G401.6 (cell line): ENCODE results near the gene TRIM8.
"Not testable (repeated sequence)": the region's sequence is repeated elsewhere in the genome, so short reads cannot be mapped to it uniquely, and the experiment has no call there.

Experiments
- FAIRE-seq: peaks from 2 replicates; lab custom pipeline; 2012; peaks lifted over from hg19 to GRCh38; lab: Jason Lieb, UNC

The TRIM8 gene

GRCh38 chr10:102650655-102651454 is 6.6 kb downstream of the TRIM8 start:
- no peak for FAIRE-seq

- FAIRE-seq, result no peak
These were observed 7.3 kb downstream of the TRIM8 start for GRCh38 chr10:102651455-102652169.

- no peak for FAIRE-seq
These were observed 8.1 kb downstream of the TRIM8 start for GRCh38 chr10:102652170-102652916.

- FAIRE-seq, result no peak
These were observed 8.8 kb downstream of the TRIM8 start for GRCh38 chr10:102653060-102653459.

GRCh38 chr10:102654566-102654965 is 10.3 kb downstream of the TRIM8 start:
- no peak for FAIRE-seq

GRCh38 chr10:102654969-102655368 is 10.7 kb downstream of the TRIM8 start:
- no peak for FAIRE-seq

GRCh38 chr10:102656026-102656425 is 11.7 kb downstream of the TRIM8 start:
- FAIRE-seq, result no peak

GRCh38 chr10:102656791-102657371 is 12.6 kb downstream of the TRIM8 start:
- no peak for FAIRE-seq

GRCh38 chr10:102657451-102657850 is 13.2 kb downstream of the TRIM8 start:
- FAIRE-seq, result no peak

- no peak for FAIRE-seq
These were observed 13.9 kb downstream of the TRIM8 start for GRCh38 chr10:102657984-102658724.

- no peak for FAIRE-seq
These were observed 14.5 kb downstream of the TRIM8 start for GRCh38 chr10:102658802-102659201.

GRCh38 chr10:102660888-102661657 is 16.8 kb downstream of the TRIM8 start:
- FAIRE-seq, result no peak

- FAIRE-seq, result no peak
These were observed 17.4 kb downstream of the TRIM8 start for GRCh38 chr10:102661658-102662028.

GRCh38 chr10:102665904-102666509 is 21.7 kb downstream of the TRIM8 start:
- FAIRE-seq, result no peak

GRCh38 chr10:102667411-102667810 is 23.1 kb downstream of the TRIM8 start:
- not testable (repeated sequence) for FAIRE-seq

- no peak for FAIRE-seq
These were observed 24.2 kb downstream of the TRIM8 start for GRCh38 chr10:102668326-102669107.

GRCh38 chr10:102669206-102670064 is 25.2 kb downstream of the TRIM8 start:
- no peak for FAIRE-seq

GRCh38 chr10:102670065-102670670 is 25.9 kb downstream of the TRIM8 start:
- no peak for FAIRE-seq
